A549 (cell line): ENCODE measurements around the gene CHD1. TPM values are rescaled to one million over a fixed set of nuclear protein-coding genes. Genes with fewer than 3 reads are reported as not detected.

Experiments used
- ATAC-seq, 2 experiments: fragments of 200-7000 bp in 1 of 2; fragments of >200 bp in 1 of 2; cut with Nextera tagmentation in 1 of 2; cut with Tn5 transposase in 1 of 2; 3 replicates each; pipeline versions ENCODE4 v1.8.0 to v1.9.1; 2018 to 2020; ENCODE audit warnings: mild to moderate bottlenecking in 1 of 2, moderate library complexity in 1 of 2
- CTCF ChIA-PET: fragments of 300-600 bp; sonication (Branson Sonifier 250); formaldehyde crosslinking; extraction: SDS; loops from one replicate; lab custom pipeline; 2021; ENCODE audit warnings: antibody characterized with exemption, inconsistent platforms; lab: Yijun Ruan, JAX
- POLR2A ChIA-PET: fragments of 350-600 bp; formaldehyde crosslinking; extraction: SDS; loops from one replicate; lab custom pipeline; 2021; ENCODE audit warnings: antibody characterized with exemption, inconsistent platforms; lab: Yijun Ruan, JAX
- DNase-seq, 2 experiments: peaks; one replicate each; pipeline versions ENCODE4 v3.0.0 to v3.0.0-alpha.2; 2011 to 2016; ENCODE audit warnings: low read depth in 1 of 2, low spot score in 1 of 2
- FAIRE-seq: peaks from 2 replicates; lab custom pipeline; 2011; peaks lifted over from hg19 to GRCh38; lab: Jason Lieb, UNC
- H3K27ac ChIP-seq, 2 experiments: fragments of >200 bp; sonication (Bioruptor Twin); formaldehyde crosslinking; 3 replicates each; pipeline ENCODE4 v1.5.1; 2016 to 2017
- H3K4me1 ChIP-seq: fragments of >200 bp; sonication (Bioruptor Twin); formaldehyde crosslinking; 3 replicates; pipeline ENCODE4 v1.6.1; 2016
- H3K4me2 ChIP-seq: fragments of >200 bp; sonication (Bioruptor Twin); formaldehyde crosslinking; 3 replicates; pipeline ENCODE4 v1.6.1; 2016
- H3K4me3 ChIP-seq: fragments of >200 bp; sonication (Bioruptor Twin); formaldehyde crosslinking; 3 replicates; pipeline ENCODE4 v1.5.1; 2016
- H3K9me3 ChIP-seq: fragments of >200 bp; sonication (Bioruptor Twin); formaldehyde crosslinking; 3 replicates; pipeline ENCODE4 v1.6.1; 2016
- BHLHE40 ChIP-seq: IDR thresholded peaks from 2 replicates; pipeline ENCODE4 v1.6.1; 2012; ENCODE audit warnings: low read depth, low read length, inconsistent platforms
- CBX2 ChIP-seq: fragments of 200-600 bp; sonication (generic); IDR thresholded peaks from 2 replicates; pipeline ENCODE4 v1.6.1; 2016; ENCODE audit warnings: low read depth, mild to moderate bottlenecking, borderline replicate concordance
- CHD2 ChIP-seq: fragments of 150-350 bp; IDR thresholded peaks from 2 replicates; pipeline ENCODE4 v1.6.1; 2014; ENCODE audit warnings: low read length; ENCODE audit not compliant: partially characterized antibody
- EHF ChIP-seq: fragments of 250-450 bp; sonication (Bioruptor Pico); IDR thresholded peaks from 2 replicates; pipeline ENCODE4 v1.5.0; 2020; ENCODE audit warnings: mild to moderate bottlenecking
- EP300 ChIP-seq, 2 experiments: fragments of >200 bp; sonication (Bioruptor Twin); formaldehyde crosslinking; IDR thresholded peaks; 2 replicates in 1 of 2; 3 replicates in 1 of 2; pipeline ENCODE4 v1.6.1; 2016 to 2017
- ESRRA ChIP-seq: fragments of 150-350 bp; IDR thresholded peaks from 2 replicates; pipeline ENCODE4 v1.6.1; 2014; ENCODE audit warnings: mild to moderate bottlenecking, low read length, borderline replicate concordance
- FOSB ChIP-seq: fragments of 250-450 bp; sonication (Bioruptor Pico); IDR thresholded peaks from 2 replicates; pipeline ENCODE4 v1.5.0; 2020; ENCODE audit warnings: mild to moderate bottlenecking, moderate library complexity
- HOXB5 ChIP-seq: fragments of 250-450 bp; sonication (Bioruptor Pico); IDR thresholded peaks from 2 replicates; pipeline ENCODE4 v1.5.0; 2020; ENCODE audit warnings: mild to moderate bottlenecking, moderate library complexity
- JUN ChIP-seq, 2 experiments: fragments of >200 bp; sonication (Bioruptor Twin); formaldehyde crosslinking; IDR thresholded peaks; 2 replicates in 1 of 2; 3 replicates in 1 of 2; pipeline ENCODE4 v1.6.1; 2016 to 2017
- NPAS2 ChIP-seq: fragments of 250-450 bp; sonication (Bioruptor Pico); IDR thresholded peaks from 2 replicates; pipeline ENCODE4 v1.8.0; 2022; ENCODE audit warnings: mild to moderate bottlenecking, moderate library complexity, borderline replicate concordance
- PHF8 ChIP-seq: fragments of 200-600 bp; sonication (generic); IDR thresholded peaks from 2 replicates; pipeline ENCODE4 v1.6.1; 2016; ENCODE audit warnings: low read depth, mild to moderate bottlenecking, antibody characterized with exemption, moderate library complexity, borderline replicate concordance
- RARB ChIP-seq: fragments of 250-450 bp; sonication (Bioruptor Pico); IDR thresholded peaks from 2 replicates; pipeline ENCODE4 v1.8.0; 2021; ENCODE audit warnings: mild to moderate bottlenecking, moderate library complexity
- RFX5 ChIP-seq: fragments of 450-650 bp; IDR thresholded peaks from 2 replicates; pipeline ENCODE4 v1.7.1; 2014; ENCODE audit warnings: antibody characterized with exemption, mild to moderate bottlenecking, moderate library complexity
- SMC3 ChIP-seq: fragments of >200 bp; sonication (Bioruptor Twin); formaldehyde crosslinking; IDR thresholded peaks from 3 replicates; pipeline ENCODE4 v1.6.1; 2018; ENCODE audit warnings: inconsistent platforms
- ZSCAN20 ChIP-seq: fragments of 250-450 bp; sonication (Bioruptor Pico); IDR thresholded peaks from 2 replicates; pipeline ENCODE4 v1.8.0; 2022; ENCODE audit warnings: mild to moderate bottlenecking, moderate library complexity
- WGBS: methylation state at CpG from one replicate; pipeline ENCODE4 v1.1.6; 2017; ENCODE audit errors: missing lambda C conversion rate; 5-methylcytosine and 5-hydroxymethylcytosine counted together
- polyA plus RNA-seq, 4 experiments: library from polyadenylated mRNA; depleted of rRNA in 3 of 4; stranded (reverse); fragments of >200 nt; fragmentation: RNase III in 1 of 4; extraction: RNeasy Plus Mini Kit Qiagen cat#74134 plus additional on column Dnase treatment in 1 of 4; gene quantifications; 2 replicates in 3 of 4; 3 replicates in 1 of 4; pipeline ENCODE4 v1.2.3, GENCODE V29; 2011 to 2017
- TF ChIP-seq, protein P1 (sequence below): IDR thresholded peaks from 2 replicates; pipeline ENCODE4 v1.6.1; 2012
- TF ChIP-seq, protein P2 (sequence below): fragments of >200 bp; sonication (Bioruptor Twin); formaldehyde crosslinking; IDR thresholded peaks from 2 replicates; pipeline ENCODE4 v1.6.1; 2016
- TF ChIP-seq, protein P3 (sequence below): fragments of >200 bp; sonication (Bioruptor Twin); formaldehyde crosslinking; IDR thresholded peaks from 3 replicates; pipeline ENCODE4 v1.5.1; 2016
- TF ChIP-seq, protein P4 (sequence below): fragments of 200-600 bp; sonication (generic); IDR thresholded peaks from 2 replicates; pipeline ENCODE4 v1.6.1; 2016; ENCODE audit warnings: antibody characterized with exemption, mild to moderate bottlenecking, moderate library complexity
- TF ChIP-seq, protein P5 (sequence below): fragments of 150-350 bp; IDR thresholded peaks from 2 replicates; pipeline ENCODE4 v1.6.1; 2014; ENCODE audit warnings: low read depth, mild to moderate bottlenecking, low read length
- TF ChIP-seq, protein P6 (sequence below): IDR thresholded peaks from 2 replicates; pipeline ENCODE4 v1.6.1; 2012; ENCODE audit warnings: low read depth, borderline replicate concordance
- TF ChIP-seq, protein P7 (sequence below): fragments of 250-450 bp; sonication (Bioruptor Pico); IDR thresholded peaks from 2 replicates; pipeline ENCODE4 v1.5.0; 2020; ENCODE audit warnings: low read depth, mild to moderate bottlenecking, moderate library complexity

The CHD1 gene
- polyA plus RNA-seq, 2 of the 4 experiments (the other 2 are of a cell fraction), result 25.9 to 53.9 TPM

DNA sequence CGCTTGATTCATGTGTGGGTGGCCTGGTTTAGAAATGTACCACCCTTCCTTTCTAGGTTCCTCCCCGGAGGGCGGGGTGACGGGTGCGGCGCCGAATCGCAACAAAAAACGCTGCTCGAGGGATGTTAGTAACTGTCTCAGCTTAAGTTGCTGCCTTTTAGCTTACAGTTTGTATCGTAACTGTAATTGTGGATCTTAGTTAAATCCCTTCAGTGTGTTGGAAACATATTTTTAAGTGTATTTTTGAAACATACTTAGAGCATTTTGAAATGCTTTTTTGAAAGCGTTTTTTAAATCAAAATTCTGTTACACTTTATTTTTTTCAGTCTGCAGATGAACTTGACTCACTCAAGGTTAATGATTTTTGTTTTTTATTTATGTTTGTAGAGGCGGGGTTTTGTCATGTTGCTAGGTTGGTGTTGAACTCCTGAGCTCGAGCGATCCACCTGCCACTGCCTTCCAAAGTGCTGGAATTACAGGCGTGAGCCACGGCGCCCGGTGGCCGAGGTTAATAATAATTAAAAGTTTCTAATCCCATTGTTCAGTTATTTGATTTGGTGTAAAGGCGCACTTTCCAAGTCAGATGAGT, 997 bp upstream of the CHD1 start:
- no peak for ATAC-seq
- ChIA-PET POLR2A (interaction anchor here (0.5 to 1.9 kb wide), 9 partner anchors 8 to 103 kb away, joined by 3 to 12 read pairs (median 5); no protein-coding TSS in a partner anchor), CTCF (interaction anchor here (1.0 to 1.5 kb wide), 3 partner anchors 9 to 130 kb away, joined by 3 to 5 read pairs (median 3); no protein-coding TSS in a partner anchor)
- H3K4me3 ChIP-seq, result peak overlapping the region; percentile 79
- H3K4me1 ChIP-seq, result peaks cover 27% of the 10 kb centered on the region
- H3K4me2 ChIP-seq, result peak overlapping the region; percentile 78
- H3K9me3 ChIP-seq, result no peaks in the 10 kb centered on the region
- H3K27ac ChIP-seq, result peak overlapping the region; percentile 96 to 98
- FAIRE-seq, result no peak
- DNase-seq, result peak in 1 of 2 experiments; percentile 6
- TF ChIP-seq, protein P1, sequence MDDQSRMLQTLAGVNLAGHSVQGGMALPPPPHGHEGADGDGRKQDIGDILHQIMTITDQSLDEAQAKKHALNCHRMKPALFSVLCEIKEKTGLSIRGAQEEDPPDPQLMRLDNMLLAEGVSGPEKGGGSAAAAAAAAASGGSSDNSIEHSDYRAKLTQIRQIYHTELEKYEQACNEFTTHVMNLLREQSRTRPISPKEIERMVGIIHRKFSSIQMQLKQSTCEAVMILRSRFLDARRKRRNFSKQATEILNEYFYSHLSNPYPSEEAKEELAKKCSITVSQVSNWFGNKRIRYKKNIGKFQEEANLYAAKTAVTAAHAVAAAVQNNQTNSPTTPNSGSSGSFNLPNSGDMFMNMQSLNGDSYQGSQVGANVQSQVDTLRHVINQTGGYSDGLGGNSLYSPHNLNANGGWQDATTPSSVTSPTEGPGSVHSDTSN, result peak; percentile 22; the same call in 1 of the 2 replicates
- TF ChIP-seq JUN (IDR thresholded peaks at IDR 0.05) (peak in 1 of 2 experiments; percentile 42; a peak in 1 of 5 replicates), HOXB5 (CRISPR knock-in tag) (peak; percentile 99; the same call in 1 of the 2 replicates), FOSB (CRISPR knock-in tag) (peak; percentile 56; the same call in 1 of the 2 replicates)
- TF ChIP-seq, protein P2, sequence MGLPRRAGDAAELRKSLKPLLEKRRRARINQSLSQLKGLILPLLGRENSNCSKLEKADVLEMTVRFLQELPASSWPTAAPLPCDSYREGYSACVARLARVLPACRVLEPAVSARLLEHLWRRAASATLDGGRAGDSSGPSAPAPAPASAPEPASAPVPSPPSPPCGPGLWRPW, result no peak
- WGBS, result 7% methylated on average over 21 of the region's 21 CpGs

DNA sequence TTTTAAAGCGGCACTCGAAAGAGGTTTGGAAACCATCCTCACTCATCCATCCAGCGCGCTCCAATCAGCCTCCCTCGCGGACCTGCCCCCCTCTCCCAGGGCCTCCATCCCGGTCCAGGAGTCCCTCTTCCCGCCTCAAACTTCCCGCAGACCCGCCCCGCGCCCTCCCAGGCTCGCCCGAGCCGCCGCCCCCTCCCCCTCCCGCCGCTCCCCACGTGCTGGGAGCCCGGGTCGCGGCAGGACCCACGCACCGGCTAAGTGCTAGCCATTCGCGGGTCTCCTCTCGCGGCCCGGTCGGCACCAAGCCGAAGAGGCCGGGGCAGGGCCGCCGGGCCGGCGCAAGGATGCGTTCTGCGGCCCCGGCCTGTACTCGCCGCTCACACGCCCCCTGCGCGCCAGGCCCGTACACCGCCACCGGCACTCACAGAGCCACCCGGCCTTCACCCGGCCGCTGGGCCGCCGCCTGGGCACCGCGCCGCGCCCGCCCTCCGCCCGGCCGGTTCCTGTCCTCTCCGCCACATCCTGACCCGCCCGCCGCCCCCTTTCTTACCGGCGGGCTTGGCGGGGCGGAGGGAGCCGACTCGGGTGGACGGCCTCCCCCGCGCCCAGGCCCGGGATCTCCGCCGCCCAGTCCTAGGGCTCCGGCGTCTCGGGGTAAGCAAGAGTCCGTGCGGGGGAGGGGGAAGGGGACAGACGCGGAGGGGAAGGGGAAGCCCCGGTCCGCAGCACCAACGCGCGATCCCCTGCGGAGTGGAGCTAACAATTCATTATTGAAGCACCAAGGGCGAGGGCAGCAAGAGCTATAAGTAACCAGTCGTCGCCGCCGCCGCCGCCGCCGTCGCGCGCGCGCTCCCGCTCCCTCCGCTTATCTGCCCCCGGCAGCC, 576 bp downstream of the CHD1 start:
- DNase-seq (peak; percentile 69 to 77), ATAC-seq (peak; percentile 64), FAIRE-seq (no peak)
- ChIA-PET CTCF (interaction anchor here (1.1 kb wide), 1 partner anchor 49 kb away, joined by 3 read pairs; no protein-coding TSS in a partner anchor), POLR2A (interaction anchor here (1.0 to 1.9 kb wide), 7 partner anchors 10 to 105 kb away, joined by 3 to 12 read pairs (median 7); no protein-coding TSS in a partner anchor)
- H3K4me2 ChIP-seq, result peak overlapping the region; percentile 78
- H3K9me3 ChIP-seq, result no peaks in the 10 kb centered on the region
- H3K27ac ChIP-seq, result peak overlapping the region; percentile 96 to 98
- H3K4me3 ChIP-seq, result peak overlapping the region; percentile 79
- H3K4me1 ChIP-seq, result peaks cover 27% of the 10 kb centered on the region
- 0% methylated on average over 8 of the region's 106 CpGs for WGBS
- TF ChIP-seq RARB (CRISPR knock-in tag), result no peak
- TF ChIP-seq, protein P3, sequence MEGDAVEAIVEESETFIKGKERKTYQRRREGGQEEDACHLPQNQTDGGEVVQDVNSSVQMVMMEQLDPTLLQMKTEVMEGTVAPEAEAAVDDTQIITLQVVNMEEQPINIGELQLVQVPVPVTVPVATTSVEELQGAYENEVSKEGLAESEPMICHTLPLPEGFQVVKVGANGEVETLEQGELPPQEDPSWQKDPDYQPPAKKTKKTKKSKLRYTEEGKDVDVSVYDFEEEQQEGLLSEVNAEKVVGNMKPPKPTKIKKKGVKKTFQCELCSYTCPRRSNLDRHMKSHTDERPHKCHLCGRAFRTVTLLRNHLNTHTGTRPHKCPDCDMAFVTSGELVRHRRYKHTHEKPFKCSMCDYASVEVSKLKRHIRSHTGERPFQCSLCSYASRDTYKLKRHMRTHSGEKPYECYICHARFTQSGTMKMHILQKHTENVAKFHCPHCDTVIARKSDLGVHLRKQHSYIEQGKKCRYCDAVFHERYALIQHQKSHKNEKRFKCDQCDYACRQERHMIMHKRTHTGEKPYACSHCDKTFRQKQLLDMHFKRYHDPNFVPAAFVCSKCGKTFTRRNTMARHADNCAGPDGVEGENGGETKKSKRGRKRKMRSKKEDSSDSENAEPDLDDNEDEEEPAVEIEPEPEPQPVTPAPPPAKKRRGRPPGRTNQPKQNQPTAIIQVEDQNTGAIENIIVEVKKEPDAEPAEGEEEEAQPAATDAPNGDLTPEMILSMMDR, result no peak
- no peak for TF ChIP-seq EP300 (IDR thresholded peaks at IDR 0.05)
- TF ChIP-seq ESRRA, result no peak
- TF ChIP-seq CBX2, result no peak
- TF ChIP-seq, protein P4, sequence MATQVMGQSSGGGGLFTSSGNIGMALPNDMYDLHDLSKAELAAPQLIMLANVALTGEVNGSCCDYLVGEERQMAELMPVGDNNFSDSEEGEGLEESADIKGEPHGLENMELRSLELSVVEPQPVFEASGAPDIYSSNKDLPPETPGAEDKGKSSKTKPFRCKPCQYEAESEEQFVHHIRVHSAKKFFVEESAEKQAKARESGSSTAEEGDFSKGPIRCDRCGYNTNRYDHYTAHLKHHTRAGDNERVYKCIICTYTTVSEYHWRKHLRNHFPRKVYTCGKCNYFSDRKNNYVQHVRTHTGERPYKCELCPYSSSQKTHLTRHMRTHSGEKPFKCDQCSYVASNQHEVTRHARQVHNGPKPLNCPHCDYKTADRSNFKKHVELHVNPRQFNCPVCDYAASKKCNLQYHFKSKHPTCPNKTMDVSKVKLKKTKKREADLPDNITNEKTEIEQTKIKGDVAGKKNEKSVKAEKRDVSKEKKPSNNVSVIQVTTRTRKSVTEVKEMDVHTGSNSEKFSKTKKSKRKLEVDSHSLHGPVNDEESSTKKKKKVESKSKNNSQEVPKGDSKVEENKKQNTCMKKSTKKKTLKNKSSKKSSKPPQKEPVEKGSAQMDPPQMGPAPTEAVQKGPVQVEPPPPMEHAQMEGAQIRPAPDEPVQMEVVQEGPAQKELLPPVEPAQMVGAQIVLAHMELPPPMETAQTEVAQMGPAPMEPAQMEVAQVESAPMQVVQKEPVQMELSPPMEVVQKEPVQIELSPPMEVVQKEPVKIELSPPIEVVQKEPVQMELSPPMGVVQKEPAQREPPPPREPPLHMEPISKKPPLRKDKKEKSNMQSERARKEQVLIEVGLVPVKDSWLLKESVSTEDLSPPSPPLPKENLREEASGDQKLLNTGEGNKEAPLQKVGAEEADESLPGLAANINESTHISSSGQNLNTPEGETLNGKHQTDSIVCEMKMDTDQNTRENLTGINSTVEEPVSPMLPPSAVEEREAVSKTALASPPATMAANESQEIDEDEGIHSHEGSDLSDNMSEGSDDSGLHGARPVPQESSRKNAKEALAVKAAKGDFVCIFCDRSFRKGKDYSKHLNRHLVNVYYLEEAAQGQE, result no peak
- TF ChIP-seq BHLHE40, result no peak
- no peak for TF ChIP-seq NPAS2 (CRISPR knock-in tag)
- TF ChIP-seq, protein P5, sequence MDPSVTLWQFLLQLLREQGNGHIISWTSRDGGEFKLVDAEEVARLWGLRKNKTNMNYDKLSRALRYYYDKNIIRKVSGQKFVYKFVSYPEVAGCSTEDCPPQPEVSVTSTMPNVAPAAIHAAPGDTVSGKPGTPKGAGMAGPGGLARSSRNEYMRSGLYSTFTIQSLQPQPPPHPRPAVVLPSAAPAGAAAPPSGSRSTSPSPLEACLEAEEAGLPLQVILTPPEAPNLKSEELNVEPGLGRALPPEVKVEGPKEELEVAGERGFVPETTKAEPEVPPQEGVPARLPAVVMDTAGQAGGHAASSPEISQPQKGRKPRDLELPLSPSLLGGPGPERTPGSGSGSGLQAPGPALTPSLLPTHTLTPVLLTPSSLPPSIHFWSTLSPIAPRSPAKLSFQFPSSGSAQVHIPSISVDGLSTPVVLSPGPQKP, result no peak
- TF ChIP-seq, protein P2, result no peak
- TF ChIP-seq PHF8, result peak; percentile 90
- TF ChIP-seq, protein P6, sequence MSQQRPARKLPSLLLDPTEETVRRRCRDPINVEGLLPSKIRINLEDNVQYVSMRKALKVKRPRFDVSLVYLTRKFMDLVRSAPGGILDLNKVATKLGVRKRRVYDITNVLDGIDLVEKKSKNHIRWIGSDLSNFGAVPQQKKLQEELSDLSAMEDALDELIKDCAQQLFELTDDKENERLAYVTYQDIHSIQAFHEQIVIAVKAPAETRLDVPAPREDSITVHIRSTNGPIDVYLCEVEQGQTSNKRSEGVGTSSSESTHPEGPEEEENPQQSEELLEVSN, result peak; percentile 76
- no peak for TF ChIP-seq CHD2
- no peak for TF ChIP-seq RFX5
- TF ChIP-seq EHF (CRISPR knock-in tag), result no peak
- TF ChIP-seq JUN (IDR thresholded peaks at IDR 0.05), result 0 out of 5 replicates have a peak, but pooled peaks of 1 of the 2 experiments have one; percentile 25
- TF ChIP-seq SMC3, result no peak
- TF ChIP-seq, protein P7, sequence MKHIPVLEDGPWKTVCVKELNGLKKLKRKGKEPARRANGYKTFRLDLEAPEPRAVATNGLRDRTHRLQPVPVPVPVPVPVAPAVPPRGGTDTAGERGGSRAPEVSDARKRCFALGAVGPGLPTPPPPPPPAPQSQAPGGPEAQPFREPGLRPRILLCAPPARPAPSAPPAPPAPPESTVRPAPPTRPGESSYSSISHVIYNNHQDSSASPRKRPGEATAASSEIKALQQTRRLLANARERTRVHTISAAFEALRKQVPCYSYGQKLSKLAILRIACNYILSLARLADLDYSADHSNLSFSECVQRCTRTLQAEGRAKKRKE (CRISPR knock-in tag), result no peak
- TF ChIP-seq ZSCAN20 (CRISPR knock-in tag), result no peak
